ENCODE data around the gene FGGY. TPM values are rescaled to one million over a fixed set of nuclear protein-coding genes. Genes with fewer than 3 reads are reported as not detected.

Gene FGGY
- total RNA-seq, 4 donors from 2014 or later, result 23.3 to 26.4 (median 25.3) TPM

GRCh38 chr1:59379371-59379728, 82.5 kb downstream of the FGGY start:
- DNase-seq (ENCODE audit: extremely low spot score), result no peak
- no peak overlapping the region for H3K4me3 ChIP-seq
- peaks cover 0 to 4% (median 0%) of the 10 kb centered on the region in 4 donors for H3K36me3 ChIP-seq
- intact Hi-C loops (cut with DNase I), result no loop called here
- H3K27me3 ChIP-seq, result no peaks in the 10 kb centered on the region
- H3K27ac ChIP-seq (replicated peaks in 1 of 4), result no peak overlapping the region
- no peaks in the 10 kb centered on the region for H3K4me1 ChIP-seq
- H3K9me3 ChIP-seq, result no peaks in the 10 kb centered on the region
- TF ChIP-seq POLR2AphosphoS5 (IDR thresholded peaks at IDR 0.05) (no peak), CTCF (IDR thresholded peaks at IDR 0.05) (no peak), EP300 (IDR thresholded peaks at IDR 0.05) (no peak), POLR2A (IDR thresholded peaks at IDR 0.05; ENCODE audit: low read depth) (no peak)

- no peaks in the 10 kb centered on the region for H3K4me1 ChIP-seq
- no peak overlapping the region for H3K4me3 ChIP-seq
- H3K9me3 ChIP-seq, result no peaks in the 10 kb centered on the region
- WGBS, result 77% methylated on average over 3 of the region's 3 CpGs
- DNase-seq (ENCODE audit: extremely low spot score), result no peak
- H3K36me3 ChIP-seq, result peaks cover 0 to 4% (median 0%) of the 10 kb centered on the region in 4 donors
- intact Hi-C loops (cut with DNase I), result no loop called here
- no peak for TF ChIP-seq POLR2A (IDR thresholded peaks at IDR 0.05; ENCODE audit: low read depth)
- no peak for TF ChIP-seq EP300 (IDR thresholded peaks at IDR 0.05)
- TF ChIP-seq POLR2AphosphoS5 (IDR thresholded peaks at IDR 0.05), result no peak
- TF ChIP-seq CTCF (IDR thresholded peaks at IDR 0.05), result no peak
- no peaks in the 10 kb centered on the region for H3K27me3 ChIP-seq
- H3K27ac ChIP-seq (replicated peaks in 1 of 4), result no peak overlapping the region
Measured at GRCh38 chr1:59383963-59384362, 87.1 kb downstream of the FGGY start.

GRCh38 chr1:59384443-59384842, 87.5 kb downstream of the FGGY start:
- Histone ChIP-seq H3K27me3 (no peaks in the 10 kb centered on the region), H3K27ac (replicated peaks in 1 of 4) (no peak overlapping the region), H3K36me3 (peaks cover 0 to 4% (median 0%) of the 10 kb centered on the region in 4 donors), H3K4me3 (no peak overlapping the region), H3K9me3 (no peaks in the 10 kb centered on the region), H3K4me1 (no peaks in the 10 kb centered on the region)
- WGBS, result 79% methylated on average over 1 of the region's 1 CpG
- DNase-seq (ENCODE audit: extremely low spot score), result no peak
- intact Hi-C loops (cut with DNase I), result no loop called here
- TF ChIP-seq POLR2AphosphoS5 (IDR thresholded peaks at IDR 0.05), result no peak
- TF ChIP-seq CTCF (IDR thresholded peaks at IDR 0.05), result no peak
- no peak for TF ChIP-seq POLR2A (IDR thresholded peaks at IDR 0.05; ENCODE audit: low read depth)
- no peak for TF ChIP-seq EP300 (IDR thresholded peaks at IDR 0.05)

GRCh38 chr1:59388191-59388590, 91.3 kb downstream of the FGGY start:
- 91% methylated on average over 3 of the region's 3 CpGs for WGBS
- H3K27me3 ChIP-seq, result no peaks in the 10 kb centered on the region
- peaks cover 10 to 22% (median 15%) of the 10 kb centered on the region in 4 donors for H3K4me1 ChIP-seq
- H3K4me3 ChIP-seq, result no peak overlapping the region
- H3K9me3 ChIP-seq, result no peaks in the 10 kb centered on the region
- no peaks in the 10 kb centered on the region for H3K36me3 ChIP-seq
- DNase-seq (ENCODE audit: extremely low spot score), result no peak
- H3K27ac ChIP-seq (replicated peaks in 1 of 4), result no peak overlapping the region
- intact Hi-C loops (cut with DNase I), result no loop called here
- TF ChIP-seq POLR2A (IDR thresholded peaks at IDR 0.05; ENCODE audit: low read depth) (no peak), CTCF (IDR thresholded peaks at IDR 0.05) (no peak), POLR2AphosphoS5 (IDR thresholded peaks at IDR 0.05) (no peak), EP300 (IDR thresholded peaks at IDR 0.05) (no peak)

GRCh38 chr1:59389847-59390246, 93.0 kb downstream of the FGGY start:
- H3K27ac ChIP-seq (replicated peaks in 1 of 4), result no peak overlapping the region
- no peaks in the 10 kb centered on the region for H3K9me3 ChIP-seq
- H3K4me3 ChIP-seq, result no peak overlapping the region
- peaks cover 23 to 39% (median 32%) of the 10 kb centered on the region in 4 donors for H3K4me1 ChIP-seq
- no peaks in the 10 kb centered on the region for H3K36me3 ChIP-seq
- intact Hi-C loops (cut with DNase I), result loop anchor here (5.0 kb wide), 1 partner anchor 212 kb away; no protein-coding TSS in a partner anchor
- no peak for TF ChIP-seq CTCF (IDR thresholded peaks at IDR 0.05)
- TF ChIP-seq POLR2A (IDR thresholded peaks at IDR 0.05; ENCODE audit: low read depth), result no peak
- TF ChIP-seq EP300 (IDR thresholded peaks at IDR 0.05), result no peak
- TF ChIP-seq POLR2AphosphoS5 (IDR thresholded peaks at IDR 0.05), result no peak
- DNase-seq (ENCODE audit: extremely low spot score), result no peak
- H3K27me3 ChIP-seq, result no peaks in the 10 kb centered on the region

All from esophagus muscularis mucosa (tissue), 4 donors.